ENCODE data around the gene SLC2A13. TPM values are rescaled to one million over a fixed set of nuclear protein-coding genes. Genes with fewer than 3 reads are reported as not detected.

SLC2A13 gene
- total and polyA plus RNA-seq, 4 donors = 3.2 to 21.4 (median 7.4) TPM

DNA sequence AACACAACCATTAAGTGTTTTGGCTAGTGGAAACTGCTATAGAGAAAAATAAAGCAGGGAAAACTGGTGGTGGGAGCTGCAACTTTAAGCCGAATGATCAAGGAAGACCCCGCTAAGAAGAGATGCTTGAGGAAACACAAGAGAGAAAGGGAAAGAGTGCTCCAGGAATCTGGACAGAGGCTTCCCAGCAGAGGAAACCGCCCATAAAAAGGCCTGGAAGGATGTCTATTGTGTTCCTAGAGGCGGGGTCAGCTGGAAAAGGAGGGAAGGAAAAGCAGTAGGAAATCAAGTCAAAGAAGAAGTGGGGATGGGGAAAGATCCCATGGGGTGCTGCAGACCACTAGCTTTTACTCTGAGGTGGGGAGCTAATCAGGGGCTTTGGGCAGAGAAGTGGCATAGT lies 12.4 kb downstream of the SLC2A13 start:
- Histone ChIP-seq H3K4me3 (no peak overlapping the region), H3K9me3 (ENCODE audit: control insufficient read depth in 4 of 4, insufficient read depth in 3 of 4, low read length in 3 of 4) (no peaks in the 10 kb centered on the region), H3K9ac (ENCODE audit: insufficient read depth in 1 of 2, low read length in 2 of 2) (no peak overlapping the region), H3K27ac (ENCODE audit: low read depth in 1 of 2, low read length in 1 of 2) (no peak overlapping the region), H3K4me1 (ENCODE audit: control insufficient read depth in 5 of 5, insufficient read depth in 5 of 5, low read length in 5 of 5) (peaks cover 0 to 6% (median 0%) of the 10 kb centered on the region in 5 donors), H3K27me3 (ENCODE audit: control insufficient read depth in 3 of 3, insufficient read depth in 3 of 3, low read length in 2 of 3) (no peaks in the 10 kb centered on the region), H3K36me3 (ENCODE audit: control insufficient read depth in 4 of 4, insufficient read depth in 4 of 4, low read length in 4 of 4) (no peaks in the 10 kb centered on the region)
- ATAC-seq (ENCODE audit: insufficient read depth, low FRiP score) (no peak), DNase-seq (no peak)
- WGBS, 2 donors = 82 to 90% methylated on average over 4 of the region's 4 CpGs
- TF ChIP-seq, protein P1, sequence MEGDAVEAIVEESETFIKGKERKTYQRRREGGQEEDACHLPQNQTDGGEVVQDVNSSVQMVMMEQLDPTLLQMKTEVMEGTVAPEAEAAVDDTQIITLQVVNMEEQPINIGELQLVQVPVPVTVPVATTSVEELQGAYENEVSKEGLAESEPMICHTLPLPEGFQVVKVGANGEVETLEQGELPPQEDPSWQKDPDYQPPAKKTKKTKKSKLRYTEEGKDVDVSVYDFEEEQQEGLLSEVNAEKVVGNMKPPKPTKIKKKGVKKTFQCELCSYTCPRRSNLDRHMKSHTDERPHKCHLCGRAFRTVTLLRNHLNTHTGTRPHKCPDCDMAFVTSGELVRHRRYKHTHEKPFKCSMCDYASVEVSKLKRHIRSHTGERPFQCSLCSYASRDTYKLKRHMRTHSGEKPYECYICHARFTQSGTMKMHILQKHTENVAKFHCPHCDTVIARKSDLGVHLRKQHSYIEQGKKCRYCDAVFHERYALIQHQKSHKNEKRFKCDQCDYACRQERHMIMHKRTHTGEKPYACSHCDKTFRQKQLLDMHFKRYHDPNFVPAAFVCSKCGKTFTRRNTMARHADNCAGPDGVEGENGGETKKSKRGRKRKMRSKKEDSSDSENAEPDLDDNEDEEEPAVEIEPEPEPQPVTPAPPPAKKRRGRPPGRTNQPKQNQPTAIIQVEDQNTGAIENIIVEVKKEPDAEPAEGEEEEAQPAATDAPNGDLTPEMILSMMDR (IDR thresholded peaks at IDR 0.05; ENCODE audit: control extremely low read depth, extremely low read depth) = no peak

DNA sequence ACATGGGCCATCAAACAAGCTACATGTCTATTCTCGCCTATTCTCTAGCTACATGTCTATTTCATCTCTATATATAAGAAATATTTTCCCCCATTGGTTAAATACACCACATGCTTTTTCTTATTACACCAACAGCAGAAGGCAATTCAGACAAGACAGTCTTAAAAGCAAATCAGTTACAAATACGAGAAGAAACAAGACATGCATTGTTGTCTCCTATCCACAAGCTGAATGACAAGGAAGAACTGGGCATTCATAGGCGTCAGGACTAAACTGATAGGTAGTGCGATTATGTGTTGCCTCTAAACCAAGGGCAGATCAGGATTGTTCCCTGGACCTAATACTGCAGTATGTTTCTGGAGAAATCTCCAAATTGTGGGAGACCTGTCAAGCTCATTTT lies 19.4 kb downstream of the SLC2A13 start:
- DNase-seq (no peak), ATAC-seq (ENCODE audit: insufficient read depth, low FRiP score) (no peak)
- no peaks in the 10 kb centered on the region for H3K27me3 ChIP-seq (ENCODE audit: control insufficient read depth in 3 of 3, insufficient read depth in 3 of 3, low read length in 2 of 3)
- H3K9ac ChIP-seq (ENCODE audit: insufficient read depth in 1 of 2, low read length in 2 of 2) = no peak overlapping the region
- TF ChIP-seq, protein P1 (IDR thresholded peaks at IDR 0.05; ENCODE audit: control extremely low read depth, extremely low read depth) = no peak
- H3K36me3 ChIP-seq (ENCODE audit: control insufficient read depth in 4 of 4, insufficient read depth in 4 of 4, low read length in 4 of 4) = peaks cover 0 to 2% (median 0%) of the 10 kb centered on the region in 4 donors
- H3K9me3 ChIP-seq (ENCODE audit: control insufficient read depth in 4 of 4, insufficient read depth in 3 of 4, low read length in 3 of 4) = no peaks in the 10 kb centered on the region
- H3K4me3 ChIP-seq = no peak overlapping the region
- no peaks in the 10 kb centered on the region for H3K4me1 ChIP-seq (ENCODE audit: control insufficient read depth in 5 of 5, insufficient read depth in 5 of 5, low read length in 5 of 5)
- 97% methylated on average over 4 of the region's 4 CpGs for WGBS, 2 donors
- H3K27ac ChIP-seq (ENCODE audit: low read depth in 1 of 2, low read length in 1 of 2) = no peak overlapping the region

DNA sequence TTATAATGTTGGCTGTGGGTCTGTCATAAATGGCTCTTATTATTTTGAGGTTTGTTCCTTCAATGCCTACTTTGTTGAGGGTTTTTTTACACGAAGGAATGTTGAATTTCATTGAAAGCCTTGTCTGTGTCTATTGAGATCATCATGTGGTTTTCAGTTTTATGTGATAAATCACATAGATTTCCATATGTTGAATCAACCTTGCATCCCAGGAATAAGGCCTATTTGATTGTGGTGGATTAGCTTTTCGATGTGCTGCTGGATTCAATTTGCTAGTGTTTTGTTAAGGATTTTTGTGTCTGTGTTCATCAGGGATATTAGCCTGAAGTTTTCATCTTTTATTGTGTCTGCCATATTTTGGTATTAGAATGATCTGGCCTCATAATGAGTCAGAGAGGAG lies 27.6 kb downstream of the SLC2A13 start:
- H3K27me3 ChIP-seq (ENCODE audit: control insufficient read depth in 3 of 3, insufficient read depth in 3 of 3, low read length in 2 of 3) = no peaks in the 10 kb centered on the region
- ATAC-seq (ENCODE audit: insufficient read depth, low FRiP score) (no peak), DNase-seq (no peak)
- peaks cover 0 to 2% (median 0%) of the 10 kb centered on the region in 4 donors for H3K9me3 ChIP-seq (ENCODE audit: control insufficient read depth in 4 of 4, insufficient read depth in 3 of 4, low read length in 3 of 4)
- no peak overlapping the region for H3K27ac ChIP-seq (ENCODE audit: low read depth in 1 of 2, low read length in 1 of 2)
- TF ChIP-seq, protein P1 (IDR thresholded peaks at IDR 0.05; ENCODE audit: control extremely low read depth, extremely low read depth) = no peak
- no peaks in the 10 kb centered on the region for H3K36me3 ChIP-seq (ENCODE audit: control insufficient read depth in 4 of 4, insufficient read depth in 4 of 4, low read length in 4 of 4)
- no peak overlapping the region for H3K4me3 ChIP-seq
- H3K4me1 ChIP-seq (ENCODE audit: control insufficient read depth in 5 of 5, insufficient read depth in 5 of 5, low read length in 5 of 5) = no peaks in the 10 kb centered on the region
- no peak overlapping the region for H3K9ac ChIP-seq (ENCODE audit: insufficient read depth in 1 of 2, low read length in 2 of 2)
- 90 to 93% methylated on average over 2 of the region's 2 CpGs for WGBS, 2 donors

DNA sequence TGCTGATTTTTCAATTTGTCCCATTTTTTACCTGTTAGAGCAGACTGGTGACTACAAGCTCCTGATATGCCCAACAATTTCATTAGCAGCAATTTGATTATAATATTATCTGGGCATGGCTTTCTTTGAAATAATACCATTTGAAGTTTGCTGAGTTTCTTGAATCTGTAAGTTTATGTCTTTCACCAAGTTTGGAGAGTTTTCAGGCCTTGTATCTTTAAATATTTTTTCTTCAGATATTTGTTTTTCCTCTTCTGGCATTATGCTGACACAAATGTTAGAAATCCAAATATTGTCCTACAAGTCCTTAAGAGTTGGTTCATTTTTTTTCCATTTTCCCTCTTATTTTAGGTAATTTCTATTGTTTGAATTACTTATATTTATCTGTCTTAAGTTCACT lies 30.4 kb downstream of the SLC2A13 start:
- Histone ChIP-seq H3K4me3 (no peak overlapping the region), H3K36me3 (ENCODE audit: control insufficient read depth in 4 of 4, insufficient read depth in 4 of 4, low read length in 4 of 4) (no peaks in the 10 kb centered on the region), H3K27ac (ENCODE audit: low read depth in 1 of 2, low read length in 1 of 2) (no peak overlapping the region), H3K9ac (ENCODE audit: insufficient read depth in 1 of 2, low read length in 2 of 2) (no peak overlapping the region), H3K27me3 (ENCODE audit: control insufficient read depth in 3 of 3, insufficient read depth in 3 of 3, low read length in 2 of 3) (no peaks in the 10 kb centered on the region), H3K4me1 (ENCODE audit: control insufficient read depth in 5 of 5, insufficient read depth in 5 of 5, low read length in 5 of 5) (no peaks in the 10 kb centered on the region), H3K9me3 (ENCODE audit: control insufficient read depth in 4 of 4, insufficient read depth in 3 of 4, low read length in 3 of 4) (peaks cover 0 to 2% (median 0%) of the 10 kb centered on the region in 4 donors)
- no peak for ATAC-seq (ENCODE audit: insufficient read depth, low FRiP score)
- DNase-seq = no peak
- TF ChIP-seq, protein P1 (IDR thresholded peaks at IDR 0.05; ENCODE audit: control extremely low read depth, extremely low read depth) = no peak

All from lung (tissue), 12 donors.